Prostate gland (tissue), 2 donors: Measurements from ENCODE around the gene SOX18.

ENCODE experiments used
- CTCF ChIP-seq, 4 experiments: fragments of 200-600 bp in 2 of 4; fragments of 450-650 bp in 2 of 4; sonication (generic) in 2 of 4; IDR thresholded peaks; 1 replicate in 3 of 4; 2 replicates in 1 of 4; pipeline ENCODE4 v1.5.1; 2016 to 2019; ENCODE audit warnings: antibody characterized with exemption in 4 of 4, mild to moderate bottlenecking in 2 of 4, moderate library complexity in 2 of 4
- POLR2A ChIP-seq: fragments of 450-650 bp; IDR thresholded peaks from one replicate; pipeline ENCODE4 v1.6.1; 2016; ENCODE audit warnings: antibody characterized with exemption, mild to moderate bottlenecking
- POLR2AphosphoS5 ChIP-seq: sonication (generic); formaldehyde crosslinking; IDR thresholded peaks from one replicate; pipeline ENCODE4 v1.6.1; 2017; ENCODE audit warnings: antibody characterized with exemption

- TF ChIP-seq CTCF (IDR thresholded peaks at IDR 0.05): no peak
- TF ChIP-seq POLR2A: no peak
- TF ChIP-seq POLR2AphosphoS5: no peak
Observed at GRCh38 chr20:64006902-64007301, 42.5 kb downstream of the SOX18 start.
